HepG2 (cell line): Measurements from ENCODE around the gene DIPK1B. TPM values are rescaled to one million over a fixed set of nuclear protein-coding genes. Genes with fewer than 3 reads are reported as not detected.

Experiments used
- ADNP ChIP-seq: sonication (generic); formaldehyde crosslinking; IDR thresholded peaks from 2 replicates; pipeline ENCODE4 v1.4.0; 2020; ENCODE audit warnings: missing genetic modification reagents
- ATF1 ChIP-seq: IDR thresholded peaks from 2 replicates; pipeline ENCODE4 v1.6.1; 2016; ENCODE audit warnings: mild to moderate bottlenecking, control low read depth
- CREB1 ChIP-seq, 2 experiments: fragments of 450-650 bp in 1 of 2; IDR thresholded peaks; 2 replicates each; pipeline ENCODE4 v1.6.1; 2016 to 2017; ENCODE audit warnings: control low read depth in 1 of 2, mild to moderate bottlenecking in 1 of 2, missing compliant biosample characterization in 1 of 2, missing genetic modification characterization in 1 of 2
- ELF1 ChIP-seq: sonication (generic); formaldehyde crosslinking; IDR thresholded peaks from 2 replicates; pipeline ENCODE4 v1.4.0; 2020; ENCODE audit warnings: missing genetic modification reagents
- ELF4 ChIP-seq: sonication (generic); formaldehyde crosslinking; IDR thresholded peaks from 2 replicates; pipeline ENCODE4 v1.5.0; 2020; ENCODE audit warnings: missing genetic modification reagents, mild to moderate bottlenecking, moderate library complexity, borderline replicate concordance
- ESRRA ChIP-seq: sonication (generic); formaldehyde crosslinking; IDR thresholded peaks from 2 replicates; pipeline ENCODE4 v1.5.1; 2020; ENCODE audit warnings: mild to moderate bottlenecking, low read depth, missing genetic modification reagents
- FOXA1 ChIP-seq, 2 experiments: fragments of 450-650 bp in 1 of 2; sonication (generic) in 1 of 2; formaldehyde crosslinking in 1 of 2; IDR thresholded peaks; 2 replicates each; pipeline versions ENCODE4 v1.4.0 to v1.6.1; 2016 to 2020; ENCODE audit warnings: missing genetic modification reagents in 1 of 2
- HMG20B ChIP-seq: conservative IDR thresholded peaks from 2 replicates; pipeline ENCODE4 v1.6.1; 2016; ENCODE audit warnings: missing genetic modification reagents, missing compliant biosample characterization
- MAZ ChIP-seq, 2 experiments: sonication (generic) in 1 of 2; formaldehyde crosslinking in 1 of 2; IDR thresholded peaks; 2 replicates each; pipeline versions ENCODE4 v1.5.0 to v1.6.1; 2012 to 2020; ENCODE audit warnings: low read depth in 2 of 2, mild to moderate bottlenecking in 2 of 2, borderline replicate concordance in 1 of 2, improper control_type of control experiment in 1 of 2, low read length in 1 of 2, missing genetic modification reagents in 1 of 2, moderate library complexity in 1 of 2
- MED1 ChIP-seq: sonication (generic); formaldehyde crosslinking; IDR thresholded peaks from 2 replicates; pipeline ENCODE4 v1.4.0; 2020; ENCODE audit warnings: missing genetic modification reagents
- POGZ ChIP-seq: sonication (generic); formaldehyde crosslinking; IDR thresholded peaks from 2 replicates; pipeline ENCODE4 v1.4.0; 2020; ENCODE audit warnings: mild to moderate bottlenecking, missing genetic modification reagents
- PPARG ChIP-seq: conservative IDR thresholded peaks from 2 replicates; pipeline ENCODE4 v1.6.1; 2016; ENCODE audit warnings: missing biosample characterization, missing genetic modification reagents
- SKI ChIP-seq: fragments of 450-650 bp; IDR thresholded peaks from one replicate; pipeline ENCODE4 v1.6.1; 2018; ENCODE audit warnings: mild to moderate bottlenecking; ENCODE audit not compliant: partially characterized antibody
- TAF1 ChIP-seq: sonication (generic); formaldehyde crosslinking; IDR thresholded peaks from 2 replicates; pipeline ENCODE4 v1.4.0; 2020; ENCODE audit warnings: missing genetic modification reagents
- TRIM24 ChIP-seq: sonication (generic); formaldehyde crosslinking; IDR thresholded peaks from 2 replicates; pipeline ENCODE4 v1.8.0; 2022; ENCODE audit warnings: mild to moderate bottlenecking, missing genetic modification reagents
- ZNF432 ChIP-seq: sonication (generic); formaldehyde crosslinking; IDR thresholded peaks from 2 replicates; pipeline ENCODE4 v1.5.0; 2020; ENCODE audit warnings: missing genetic modification reagents, mild to moderate bottlenecking, borderline replicate concordance
- ZNF543 ChIP-seq: sonication (generic); formaldehyde crosslinking; IDR thresholded peaks from 2 replicates; pipeline ENCODE4 v1.4.0; 2020; ENCODE audit warnings: mild to moderate bottlenecking, missing genetic modification reagents
- ZNF572 ChIP-seq: sonication (generic); formaldehyde crosslinking; IDR thresholded peaks from 2 replicates; pipeline ENCODE4 v1.5.1; 2020; ENCODE audit warnings: mild to moderate bottlenecking, missing genetic modification reagents
- ZNF674 ChIP-seq: sonication (generic); formaldehyde crosslinking; IDR thresholded peaks from 2 replicates; pipeline ENCODE4 v1.5.0; 2020; ENCODE audit warnings: low read depth, mild to moderate bottlenecking, missing genetic modification reagents
- ZNF687 ChIP-seq: sonication (generic); formaldehyde crosslinking; IDR thresholded peaks from 2 replicates; pipeline ENCODE4 v1.5.1; 2020; ENCODE audit warnings: mild to moderate bottlenecking, missing genetic modification reagents, moderate library complexity
- ZNF891 ChIP-seq: sonication (generic); formaldehyde crosslinking; IDR thresholded peaks from 2 replicates; pipeline ENCODE4 v1.5.0; 2020; ENCODE audit warnings: mild to moderate bottlenecking, missing genetic modification reagents
- polyA plus RNA-seq, 8 experiments: library from polyadenylated mRNA; depleted of rRNA in 3 of 8; stranded (reverse) in 7 of 8; unstranded in 1 of 8; fragments of >200 nt; fragmentation: Illumina TruSeq in 4 of 8; extraction: Trizol in 4 of 8; gene quantifications; 2 replicates each; pipeline versions ENCODE4 v1.2.1 to v1.2.3, GENCODE V29; 2011 to 2016; ENCODE audit warnings: low read depth in 4 of 8, missing spikeins in 1 of 8, mixed read lengths in 1 of 8; ENCODE audit not compliant: insufficient read depth in 1 of 8
- total RNA-seq, 5 experiments: library from RNA; depleted of rRNA; stranded (reverse); fragments of >200 nt; fragmentation: Illumina TruSeq; extraction: Trizol; gene quantifications; 2 replicates each; pipeline ENCODE4 v1.2.3, GENCODE V29; 2016; ENCODE audit warnings: low read depth in 1 of 5
- TF ChIP-seq, protein P1 (sequence below): sonication (generic); formaldehyde crosslinking; IDR thresholded peaks from 2 replicates; pipeline ENCODE4 v1.4.0; 2020; ENCODE audit warnings: missing genetic modification reagents
- TF ChIP-seq, protein P2 (sequence below): sonication (generic); formaldehyde crosslinking; IDR thresholded peaks from 2 replicates; pipeline ENCODE4 v1.5.1; 2020; ENCODE audit warnings: mild to moderate bottlenecking, moderate library complexity, missing genetic modification reagents

DIPK1B gene
- total and polyA plus RNA-seq, 2 of the 13 experiments (the other 11 are each of a cell fraction or from before 2014, with no cell fraction given), result 0.18 to 3.9 TPM

DNA sequence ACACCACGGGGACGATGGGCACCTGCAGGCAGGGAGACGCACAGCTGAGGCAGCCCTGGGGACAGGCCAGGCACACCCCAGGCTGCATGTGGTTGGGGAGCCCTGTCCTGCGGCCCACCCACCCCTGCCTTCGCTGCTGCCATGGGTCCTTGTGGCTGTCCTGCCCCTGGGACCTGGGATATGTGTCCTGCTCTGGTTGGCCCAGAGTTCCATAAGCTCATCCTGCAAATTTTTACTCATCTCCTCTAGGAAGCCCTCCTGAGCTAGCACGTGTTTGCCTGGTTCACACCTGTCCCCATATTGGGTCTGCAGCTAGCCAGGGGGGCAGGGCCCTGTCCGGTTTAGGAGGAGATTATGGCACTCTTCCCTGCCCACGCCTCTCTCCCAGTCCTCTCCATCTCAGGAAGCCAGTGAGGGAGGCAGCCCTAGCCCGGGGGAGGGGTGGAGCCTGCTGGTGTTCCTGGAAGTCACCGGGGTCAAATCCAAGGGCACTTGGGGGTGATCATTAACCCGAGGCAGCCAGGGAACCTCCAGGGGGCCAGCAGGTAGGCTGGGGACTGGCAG, 37.5 kb upstream of the DIPK1B start (continued):
- TF ChIP-seq FOXA1 (IDR thresholded peaks at IDR 0.05) (no peak), FOXA1 (CRISPR knock-in tag; IDR thresholded peaks at IDR 0.05) (no peak), POGZ (0 out of 2 replicates have a peak, but pooled peaks have one; percentile 36), MAZ (IDR thresholded peaks at IDR 0.05; ENCODE audit: borderline replicate concordance, low read depth, low read length) (no peak), MAZ (CRISPR knock-in tag; IDR thresholded peaks at IDR 0.05; ENCODE audit: low read depth) (0 out of 2 replicates have a peak, but pooled peaks have one; percentile 60), TAF1 (CRISPR knock-in tag) (no peak), CREB1 (IDR thresholded peaks at IDR 0.05) (no peak), CREB1 (CRISPR knock-in tag; IDR thresholded peaks at IDR 0.05) (no peak), MED1 (CRISPR knock-in tag) (peak; percentile 30; the same call in 1 of the 2 replicates), ELF4 (CRISPR knock-in tag) (no peak), ATF1 (CRISPR knock-in tag) (no peak), ELF1 (CRISPR knock-in tag) (peak; percentile 53; the same call in 1 of the 2 replicates), ZNF687 (CRISPR knock-in tag) (peak; percentile 39; the same call in 1 of the 2 replicates), ZNF891 (no peak), HMG20B (CRISPR knock-in tag) (peak; percentile 73; the same call in 1 of the 2 replicates), ZNF572 (CRISPR knock-in tag) (no peak), PPARG (CRISPR knock-in tag) (0 out of 2 replicates have a peak, but pooled peaks have one; percentile 58), ZNF543 (CRISPR knock-in tag) (no peak), ZNF674 (CRISPR knock-in tag) (no peak), ADNP (CRISPR knock-in tag) (no peak), ZNF432 (CRISPR knock-in tag) (no peak), TRIM24 (no peak), ESRRA (CRISPR knock-in tag) (peak; percentile 91), SKI (peak; percentile 66)
- TF ChIP-seq, protein P1, sequence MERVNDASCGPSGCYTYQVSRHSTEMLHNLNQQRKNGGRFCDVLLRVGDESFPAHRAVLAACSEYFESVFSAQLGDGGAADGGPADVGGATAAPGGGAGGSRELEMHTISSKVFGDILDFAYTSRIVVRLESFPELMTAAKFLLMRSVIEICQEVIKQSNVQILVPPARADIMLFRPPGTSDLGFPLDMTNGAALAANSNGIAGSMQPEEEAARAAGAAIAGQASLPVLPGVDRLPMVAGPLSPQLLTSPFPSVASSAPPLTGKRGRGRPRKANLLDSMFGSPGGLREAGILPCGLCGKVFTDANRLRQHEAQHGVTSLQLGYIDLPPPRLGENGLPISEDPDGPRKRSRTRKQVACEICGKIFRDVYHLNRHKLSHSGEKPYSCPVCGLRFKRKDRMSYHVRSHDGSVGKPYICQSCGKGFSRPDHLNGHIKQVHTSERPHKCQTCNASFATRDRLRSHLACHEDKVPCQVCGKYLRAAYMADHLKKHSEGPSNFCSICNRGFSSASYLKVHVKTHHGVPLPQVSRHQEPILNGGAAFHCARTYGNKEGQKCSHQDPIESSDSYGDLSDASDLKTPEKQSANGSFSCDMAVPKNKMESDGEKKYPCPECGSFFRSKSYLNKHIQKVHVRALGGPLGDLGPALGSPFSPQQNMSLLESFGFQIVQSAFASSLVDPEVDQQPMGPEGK, result peak; percentile 93
- TF ChIP-seq, protein P2, sequence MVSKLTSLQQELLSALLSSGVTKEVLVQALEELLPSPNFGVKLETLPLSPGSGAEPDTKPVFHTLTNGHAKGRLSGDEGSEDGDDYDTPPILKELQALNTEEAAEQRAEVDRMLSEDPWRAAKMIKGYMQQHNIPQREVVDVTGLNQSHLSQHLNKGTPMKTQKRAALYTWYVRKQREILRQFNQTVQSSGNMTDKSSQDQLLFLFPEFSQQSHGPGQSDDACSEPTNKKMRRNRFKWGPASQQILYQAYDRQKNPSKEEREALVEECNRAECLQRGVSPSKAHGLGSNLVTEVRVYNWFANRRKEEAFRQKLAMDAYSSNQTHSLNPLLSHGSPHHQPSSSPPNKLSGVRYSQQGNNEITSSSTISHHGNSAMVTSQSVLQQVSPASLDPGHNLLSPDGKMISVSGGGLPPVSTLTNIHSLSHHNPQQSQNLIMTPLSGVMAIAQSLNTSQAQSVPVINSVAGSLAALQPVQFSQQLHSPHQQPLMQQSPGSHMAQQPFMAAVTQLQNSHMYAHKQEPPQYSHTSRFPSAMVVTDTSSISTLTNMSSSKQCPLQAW (CRISPR knock-in tag), result peak; percentile 100
